Measurements from ENCODE around the gene SLA2.
"Not testable (repeated sequence)": the region's sequence is repeated elsewhere in the genome, so short reads cannot be mapped to it uniquely, and the experiment has no call there.

Gene SLA2

GRCh38 chr20:36608388-36608728, 37.6 kb downstream of the SLA2 start:
- DNase-seq (ENCODE audit: low read depth in 3 of 3), result not testable (repeated sequence)

- DNase-seq (ENCODE audit: low read depth in 3 of 3), result no peak
Observed at GRCh38 chr20:36607586-36608387, 38.2 kb downstream of the SLA2 start.

- no peak for DNase-seq (ENCODE audit: low read depth in 3 of 3)
Observed at GRCh38 chr20:36606158-36607066, 39.6 kb downstream of the SLA2 start.

- peak; percentile 98 to 99 (median 99) for DNase-seq (ENCODE audit: low read depth in 3 of 3)
Observed at GRCh38 chr20:36605399-36606157, 40.4 kb downstream of the SLA2 start, which contains the start of gene RAB5IF. Gene RAB5IF, plus strand, starts transcription at chr20:36605779. Its CDS starts 173 bp downstream, at chr20:36605952.

GRCh38 chr20:36604952-36605398, 41.0 kb downstream of the SLA2 start:
- peak in 2 of 3 donors; percentile 23 to 27 for DNase-seq (ENCODE audit: low read depth in 3 of 3)

- no peak for DNase-seq (ENCODE audit: low read depth in 3 of 3)
Observed at GRCh38 chr20:36601540-36601939, 44.5 kb downstream of the SLA2 start.

GRCh38 chr20:36599912-36600345, 46.1 kb downstream of the SLA2 start:
- no peak for DNase-seq (ENCODE audit: low read depth in 3 of 3)

GRCh38 chr20:36593347-36593929, 52.6 kb downstream of the SLA2 start:
- no peak for DNase-seq (ENCODE audit: low read depth in 3 of 3)

- DNase-seq (ENCODE audit: low read depth in 3 of 3), result no peak
Observed at GRCh38 chr20:36591854-36592641, 53.9 kb downstream of the SLA2 start.

- no peak for DNase-seq (ENCODE audit: low read depth in 3 of 3)
Observed at GRCh38 chr20:36591281-36591680, 54.7 kb downstream of the SLA2 start.

- DNase-seq (ENCODE audit: low read depth in 3 of 3), result no peak
Observed at GRCh38 chr20:36587388-36588070, 58.5 kb downstream of the SLA2 start.

GRCh38 chr20:36585410-36586125, 60.4 kb downstream of the SLA2 start:
- DNase-seq (ENCODE audit: low read depth in 3 of 3), result no peak

- DNase-seq (ENCODE audit: low read depth in 3 of 3), result no peak
Observed at GRCh38 chr20:36584018-36584481, 61.9 kb downstream of the SLA2 start.

GRCh38 chr20:36582821-36583220, 63.2 kb downstream of the SLA2 start:
- no peak for DNase-seq (ENCODE audit: low read depth in 3 of 3)

- DNase-seq (ENCODE audit: low read depth in 3 of 3), result no peak
Observed at GRCh38 chr20:36582322-36582721, 63.7 kb downstream of the SLA2 start.

- no peak for DNase-seq (ENCODE audit: low read depth in 3 of 3)
Observed at GRCh38 chr20:36579996-36580545, 65.9 kb downstream of the SLA2 start.

GRCh38 chr20:36578356-36579041, 67.5 kb downstream of the SLA2 start:
- no peak for DNase-seq (ENCODE audit: low read depth in 3 of 3)

GRCh38 chr20:36576081-36576445, 69.9 kb downstream of the SLA2 start:
- no peak for DNase-seq (ENCODE audit: low read depth in 3 of 3)

Measured in stimulated activated CD4-positive, alpha-beta T cell treated with anti-CD3 and anti-CD28 coated beads, TNF-alpha, amount 100 ng/mL, for 48 hours (primary cell).